Smooth muscle cell (in vitro differentiated cells): ENCODE results near the gene GNAI3. TPM values are rescaled to one million over a fixed set of nuclear protein-coding genes. Genes with fewer than 3 reads are reported as not detected.

Experiments used
- DNase-seq: peaks from one replicate; lab custom pipeline; 2025; ENCODE audit not compliant: unreplicated experiment; lab: John Stamatoyannopoulos, UW
- H2AFZ ChIP-seq: fragments of 200-600 bp; sonication (generic); 2 replicates; pipeline ENCODE4 v1.6.0; 2016; ENCODE audit warnings: antibody characterized with exemption, low read depth, mild to moderate bottlenecking
- H3F3A ChIP-seq: fragments of 200-600 bp; sonication (generic); 2 replicates; pipeline ENCODE4 v1.6.0; 2017; ENCODE audit warnings: antibody characterized with exemption, low read depth
- H3K27ac ChIP-seq: fragments of 200-600 bp; sonication (generic); 2 replicates; pipeline ENCODE4 v1.5.1; 2016; ENCODE audit warnings: low read depth, mild to moderate bottlenecking
- H3K27me3 ChIP-seq: fragments of 200-600 bp; sonication (generic); 2 replicates; pipeline ENCODE4 v1.6.1; 2016; ENCODE audit warnings: low read depth, mild to moderate bottlenecking
- H3K36me3 ChIP-seq: fragments of 200-600 bp; sonication (generic); 2 replicates; pipeline ENCODE4 v1.5.1; 2016; ENCODE audit warnings: low read depth
- H3K4me1 ChIP-seq: fragments of 200-600 bp; sonication (generic); 2 replicates; pipeline ENCODE4 v1.5.1; 2016; ENCODE audit warnings: low read depth
- H3K4me2 ChIP-seq: fragments of 200-600 bp; sonication (generic); 2 replicates; pipeline ENCODE4 v1.6.0; 2016; ENCODE audit warnings: mild to moderate bottlenecking
- H3K4me3 ChIP-seq: fragments of 200-600 bp; sonication (generic); 2 replicates; pipeline ENCODE4 v1.5.1; 2016; ENCODE audit warnings: mild to moderate bottlenecking
- H3K79me2 ChIP-seq: fragments of 200-600 bp; sonication (generic); 2 replicates; pipeline ENCODE4 v1.6.0; 2016; ENCODE audit warnings: low read depth, mild to moderate bottlenecking
- H3K9ac ChIP-seq: fragments of 200-600 bp; sonication (generic); 2 replicates; pipeline ENCODE4 v1.6.0; 2016; ENCODE audit warnings: low read depth
- H3K9me3 ChIP-seq: fragments of 200-600 bp; sonication (generic); replicated peaks from 2 replicates; pipeline ENCODE4 v1.5.1; 2016; ENCODE audit warnings: low read depth
- H4K20me1 ChIP-seq: fragments of 200-600 bp; sonication (generic); 2 replicates; pipeline ENCODE4 v1.6.0; 2016; ENCODE audit warnings: low read depth
- CTCF ChIP-seq: fragments of 200-600 bp; sonication (generic); IDR thresholded peaks from 2 replicates; pipeline ENCODE4 v1.5.1; 2017; ENCODE audit warnings: borderline replicate concordance, mild to moderate bottlenecking, antibody characterized with exemption; ENCODE audit not compliant: insufficient read depth, poor library complexity, severe bottlenecking
- WGBS: methylation state at CpG from one replicate; pipeline ENCODE4 v1.1.7; 2016; ENCODE audit warnings: low lambda C conversion rate; 5-methylcytosine and 5-hydroxymethylcytosine counted together
- polyA plus RNA-seq: library from polyadenylated mRNA; unstranded; fragments of >200 nt; fragmentation: Nextera tagmentation; extraction: Ambion mirVana; gene quantifications from 2 replicates; pipeline ENCODE4 v1.2.1, GENCODE V29; 2016
- total RNA-seq: library from RNA; depleted of rRNA; stranded (reverse); fragments of >200 nt; gene quantifications from 2 replicates; pipeline ENCODE4 v1.2.3, GENCODE V29; 2014

GNAI3 gene
- total and polyA plus RNA-seq, 2 experiments from 2014 or later: 11.4 to 15.4 TPM

- H3K9me3 ChIP-seq: no peaks in the 10 kb centered on the region
- H2AFZ ChIP-seq: no peak overlapping the region
- no peak overlapping the region for H3K4me2 ChIP-seq
- no peak overlapping the region for H3K4me3 ChIP-seq
- no peaks in the 10 kb centered on the region for H3K4me1 ChIP-seq
- WGBS: 85% methylated on average over 9 of the region's 9 CpGs
- no peaks in the 10 kb centered on the region for H4K20me1 ChIP-seq
- DNase-seq: no peak
- no peaks in the 10 kb centered on the region for H3F3A ChIP-seq
- no peak overlapping the region for H3K9ac ChIP-seq
- H3K27me3 ChIP-seq: peaks cover 7% of the 10 kb centered on the region
- TF ChIP-seq CTCF: no peak
- H3K36me3 ChIP-seq: no peaks in the 10 kb centered on the region
- no peak overlapping the region for H3K27ac ChIP-seq
- H3K79me2 ChIP-seq: no peaks in the 10 kb centered on the region
Observed at GRCh38 chr1:109527846-109528695, 20.3 kb upstream of the GNAI3 start.

GRCh38 chr1:109528712-109529111 lies 19.7 kb upstream of the GNAI3 start:
- 97% methylated on average over 3 of the region's 3 CpGs for WGBS
- no peak for TF ChIP-seq CTCF
- H3K4me2 ChIP-seq: no peak overlapping the region

GRCh38 chr1:109529881-109530456 lies 18.4 kb upstream of the GNAI3 start:
- no peak for TF ChIP-seq CTCF
- Histone ChIP-seq H4K20me1 (no peaks in the 10 kb centered on the region), H3K4me1 (no peaks in the 10 kb centered on the region), H3K36me3 (no peaks in the 10 kb centered on the region), H3F3A (no peaks in the 10 kb centered on the region), H3K9me3 (no peaks in the 10 kb centered on the region), H3K4me2 (no peak overlapping the region), H2AFZ (no peak overlapping the region), H3K79me2 (no peaks in the 10 kb centered on the region), H3K27me3 (peaks cover 7% of the 10 kb centered on the region), H3K4me3 (no peak overlapping the region), H3K9ac (no peak overlapping the region), H3K27ac (no peak overlapping the region)
- DNase-seq: no peak
- 82% methylated on average over 8 of the region's 8 CpGs for WGBS

More at GRCh38 chr1:109528712-109529111, 19.7 kb upstream of the GNAI3 start:
- Histone ChIP-seq H3K9me3 (no peaks in the 10 kb centered on the region), H3K27ac (no peak overlapping the region), H3K9ac (no peak overlapping the region), H3K4me1 (no peaks in the 10 kb centered on the region), H4K20me1 (no peaks in the 10 kb centered on the region), H3K4me3 (no peak overlapping the region), H3K27me3 (peaks cover 7% of the 10 kb centered on the region), H3F3A (no peaks in the 10 kb centered on the region), H3K36me3 (no peaks in the 10 kb centered on the region), H3K79me2 (no peaks in the 10 kb centered on the region), H2AFZ (no peak overlapping the region)
- no peak for DNase-seq
